HG03565 (cell line): ENCODE results near the gene CNTNAP5.

Experiments used
- ATAC-seq: cut with Tn5 transposase; IDR thresholded peaks from one replicate; pipeline ENCODE4 v1.9.1; 2021; ENCODE audit warnings: mild to moderate bottlenecking, moderate library complexity; ENCODE audit not compliant: unreplicated experiment

The CNTNAP5 gene

DNA sequence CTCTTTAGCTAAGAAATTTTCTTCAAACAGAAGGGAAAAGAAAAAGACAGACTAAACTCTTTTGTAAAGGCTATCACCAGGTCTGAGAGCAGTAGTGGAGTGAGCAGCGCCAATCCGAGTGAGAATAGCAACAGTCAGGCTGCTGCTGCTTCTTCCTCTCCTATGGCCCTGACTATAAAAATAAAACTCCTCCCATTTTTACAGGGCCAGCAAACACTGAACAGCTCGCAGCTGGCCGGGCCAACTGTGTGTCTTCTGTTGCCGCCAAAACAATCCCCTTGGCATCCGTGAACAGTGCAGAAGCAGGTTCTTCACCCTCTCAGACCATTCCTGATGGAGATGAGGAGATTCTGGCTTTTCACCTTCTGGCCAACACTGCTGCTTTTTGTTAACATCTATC is 124.5 kb downstream of the CNTNAP5 start:
- ATAC-seq: no peak

- no peak for ATAC-seq
Measured at GRCh38 chr2:124151691-124152090, 126.6 kb downstream of the CNTNAP5 start.

DNA sequence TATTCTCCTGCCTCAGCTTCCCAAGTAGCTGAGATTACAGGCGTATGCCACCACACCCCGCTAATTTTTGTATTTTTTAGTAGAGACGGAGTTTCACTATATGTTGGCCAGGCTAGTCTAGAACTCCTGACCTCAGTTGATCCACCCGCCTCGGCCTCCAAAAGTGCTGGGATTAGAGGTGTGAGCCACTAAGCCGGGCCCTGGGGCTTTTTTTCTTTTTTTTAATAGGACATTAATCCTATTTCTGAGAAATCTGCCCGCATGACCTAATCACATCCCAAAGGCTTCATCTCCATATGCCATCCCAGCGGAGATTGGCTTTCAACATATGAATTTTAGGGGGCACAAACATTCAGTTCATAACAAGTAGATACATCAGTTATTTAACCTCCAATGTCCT is 128.6 kb downstream of the CNTNAP5 start:
- no peak for ATAC-seq

- ATAC-seq: no peak
Measured at GRCh38 chr2:124159166-124159565, 134.1 kb downstream of the CNTNAP5 start.

- no peak for ATAC-seq
Measured at GRCh38 chr2:124161542-124161941, 136.5 kb downstream of the CNTNAP5 start.

DNA sequence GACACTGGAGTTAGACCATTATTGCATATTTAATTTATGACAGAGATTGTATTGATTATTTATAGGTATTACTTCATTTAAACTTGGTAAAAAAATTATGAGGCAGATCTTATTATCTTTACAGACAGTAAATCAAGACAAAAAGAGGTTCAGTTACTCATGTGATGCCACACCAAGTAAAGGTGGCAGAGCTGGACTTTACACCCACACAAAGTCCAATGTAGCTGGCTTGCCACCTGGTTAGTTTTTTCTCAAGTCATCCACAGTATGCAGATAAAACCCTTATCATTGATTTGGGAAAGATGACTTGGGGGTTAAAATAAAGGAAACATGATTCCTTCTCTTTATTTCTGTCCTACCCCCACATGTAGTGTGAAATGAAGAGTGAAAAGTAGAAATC is 137.2 kb downstream of the CNTNAP5 start:
- no peak for ATAC-seq

- no peak for ATAC-seq
Measured at GRCh38 chr2:124163840-124164239, 138.8 kb downstream of the CNTNAP5 start.

DNA sequence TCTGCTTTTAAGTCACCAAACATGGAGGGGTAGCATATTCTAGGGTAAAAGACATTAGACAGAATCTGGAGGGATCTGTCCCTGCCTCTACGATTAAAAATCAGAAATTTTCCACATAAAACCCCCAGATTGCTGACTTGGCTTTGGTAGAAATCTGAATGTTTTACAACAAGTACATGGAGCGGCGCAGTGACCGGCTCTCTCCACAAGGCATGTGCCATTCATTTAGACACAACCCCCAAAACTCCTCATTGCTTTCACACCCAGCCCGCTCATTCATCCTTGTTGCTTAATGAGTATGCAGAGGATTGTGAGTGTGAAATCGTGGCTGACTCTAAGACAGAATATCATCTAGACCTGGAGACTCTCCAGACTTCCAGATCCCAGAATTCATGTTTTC is 140.6 kb downstream of the CNTNAP5 start:
- ATAC-seq: no peak

DNA sequence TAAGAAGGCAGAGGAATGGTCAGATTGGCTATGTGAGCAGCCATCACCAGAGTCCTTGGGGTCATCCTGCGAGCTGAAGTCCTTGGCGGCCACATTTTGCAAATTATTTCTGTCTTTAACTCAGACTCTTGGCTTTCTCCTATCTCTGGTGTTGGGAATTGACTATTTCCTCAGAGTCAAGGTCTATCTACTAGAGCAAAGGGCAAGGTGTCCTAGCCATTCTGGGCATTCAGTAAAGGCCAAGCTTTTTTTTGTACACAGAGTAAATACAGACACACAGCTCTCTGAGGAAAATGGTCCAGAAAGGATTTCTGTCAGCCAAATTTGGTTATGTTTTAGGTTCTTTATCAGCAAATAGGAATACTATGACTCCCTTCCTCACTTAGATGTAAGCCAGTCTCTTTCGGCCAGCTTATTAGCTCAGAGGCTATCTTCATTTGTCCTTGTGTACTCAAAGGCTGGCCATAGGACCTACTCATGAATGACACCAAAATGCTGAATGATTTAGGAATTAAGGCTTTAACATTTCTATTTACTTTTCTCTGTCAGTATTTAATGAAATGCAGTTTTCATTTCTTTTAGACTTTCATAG is 146.5 kb downstream of the CNTNAP5 start:
- no peak for ATAC-seq

DNA sequence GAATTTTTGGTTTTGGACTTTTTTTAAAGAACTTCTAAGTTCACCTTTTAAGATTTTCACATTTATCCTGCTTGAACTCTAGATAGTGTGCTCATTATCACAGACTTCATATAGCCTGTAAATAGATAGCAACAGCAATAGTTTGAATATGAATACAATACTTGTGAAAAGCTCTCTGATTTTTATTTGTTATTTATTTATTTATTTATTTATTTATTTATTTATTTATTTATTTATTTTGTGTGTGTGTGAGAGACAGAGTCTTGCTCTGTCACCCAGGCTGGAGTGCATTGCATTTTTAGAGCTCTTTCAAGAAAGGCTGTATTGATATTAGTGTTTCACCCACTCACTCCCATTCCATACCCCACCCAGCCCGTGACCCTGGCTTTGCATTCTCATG is 153.6 kb downstream of the CNTNAP5 start:
- no peak for ATAC-seq

DNA sequence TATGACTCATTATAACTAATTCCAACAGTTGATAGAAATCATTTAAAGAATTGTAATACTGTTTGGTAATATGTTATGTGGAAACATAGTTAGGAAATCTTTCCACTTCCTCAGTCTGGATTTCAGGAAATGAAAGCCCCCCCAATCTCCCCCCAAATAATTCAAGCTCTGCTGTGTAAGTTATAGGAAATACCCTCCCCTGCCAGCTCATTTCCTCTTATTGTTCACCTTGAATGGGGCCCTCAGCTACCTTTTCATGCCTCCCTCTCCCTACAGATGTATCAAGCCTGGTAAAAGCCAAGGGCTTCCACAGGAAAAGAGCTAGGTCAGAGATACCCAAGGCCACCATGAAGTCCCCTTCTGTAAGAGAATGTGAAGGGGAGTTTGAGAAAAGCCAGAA is 155.5 kb downstream of the CNTNAP5 start:
- no peak for ATAC-seq

- ATAC-seq: no peak
Measured at GRCh38 chr2:124186801-124187200, 161.7 kb downstream of the CNTNAP5 start.

- ATAC-seq: no peak
Measured at GRCh38 chr2:124187948-124188347, 162.9 kb downstream of the CNTNAP5 start.

DNA sequence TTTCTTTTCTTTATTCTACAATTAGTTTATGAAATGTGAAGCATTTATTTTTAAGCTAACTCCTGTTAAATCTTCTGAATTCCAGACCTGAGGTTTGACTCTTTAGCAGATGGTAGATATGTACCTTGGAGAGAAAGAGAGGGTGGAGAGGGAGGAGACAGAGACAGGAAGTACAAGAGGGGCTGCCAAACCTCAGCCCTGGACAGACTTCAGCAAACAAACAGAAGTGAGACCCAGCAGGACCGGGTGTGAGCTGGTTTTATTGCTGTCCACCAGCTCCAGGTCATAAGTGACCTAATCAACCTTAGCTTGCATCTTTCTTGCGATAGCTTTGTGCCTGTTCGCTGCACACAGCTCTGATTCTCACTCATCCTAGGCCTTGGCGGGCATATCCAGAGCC is 168.6 kb downstream of the CNTNAP5 start:
- no peak for ATAC-seq

DNA sequence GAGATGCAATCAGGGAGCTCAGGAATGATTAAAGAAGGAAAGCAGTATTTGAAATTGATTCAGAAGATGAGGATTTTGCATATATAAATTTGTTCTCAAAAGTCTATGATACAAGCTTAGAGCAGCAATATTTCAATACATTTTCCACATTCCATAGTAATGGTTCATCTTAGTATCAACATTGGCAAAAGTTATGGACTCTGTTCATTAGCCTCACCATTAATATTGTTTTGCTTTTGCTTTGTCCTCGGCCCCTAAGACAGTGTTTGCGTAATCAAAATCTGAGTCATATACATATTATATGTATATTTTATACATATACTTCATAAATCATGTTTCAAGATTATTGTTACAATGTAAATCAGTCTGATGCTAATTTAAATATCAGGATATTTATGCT is 176.6 kb downstream of the CNTNAP5 start:
- no peak for ATAC-seq

DNA sequence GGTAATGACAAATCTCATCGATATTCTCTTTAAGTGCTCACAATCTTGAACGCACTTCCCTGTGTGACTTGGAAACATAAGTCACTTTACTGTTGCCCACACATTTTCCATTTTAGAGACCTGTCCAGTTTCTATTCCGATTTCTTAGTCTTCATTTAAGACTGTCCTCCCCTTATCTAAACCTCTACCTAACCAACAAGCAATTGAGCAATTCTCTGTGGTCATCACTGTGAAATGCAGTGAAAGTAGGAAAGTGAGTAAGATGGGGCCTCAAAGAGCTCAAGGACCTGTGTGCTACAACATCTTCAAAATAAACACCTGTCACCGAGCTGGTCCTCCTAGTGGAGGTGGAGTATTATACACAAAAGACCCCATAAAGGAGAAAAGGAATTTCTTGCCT is 184.4 kb downstream of the CNTNAP5 start:
- no peak for ATAC-seq

DNA sequence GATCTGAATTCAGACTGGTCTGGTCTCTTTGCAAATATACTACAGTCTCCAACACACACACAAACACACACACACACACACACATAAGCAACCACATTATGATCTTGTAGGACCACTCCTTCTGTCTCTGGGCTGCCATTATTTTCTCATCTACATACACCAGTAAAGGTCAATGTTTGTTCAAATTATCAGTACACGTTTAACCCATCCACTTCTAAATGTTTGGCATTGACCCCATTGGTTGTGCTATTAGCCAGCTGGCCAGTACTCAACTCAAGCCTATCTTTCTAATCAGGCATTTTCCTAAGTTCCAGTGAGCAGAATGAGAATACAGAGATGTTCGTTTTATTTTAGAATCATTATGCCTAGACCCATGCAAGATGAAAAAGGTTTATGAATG is 186.4 kb downstream of the CNTNAP5 start:
- ATAC-seq: no peak

- no peak for ATAC-seq
Measured at GRCh38 chr2:124213977-124214587, 189.0 kb downstream of the CNTNAP5 start.

GRCh38 chr2:124246170-124246569 is 221.1 kb downstream of the CNTNAP5 start:
- ATAC-seq: no peak

- no peak for ATAC-seq
Measured at GRCh38 chr2:124248386-124248785, 223.3 kb downstream of the CNTNAP5 start.

- ATAC-seq: no peak
Measured at GRCh38 chr2:124250433-124250832, 225.3 kb downstream of the CNTNAP5 start.

DNA sequence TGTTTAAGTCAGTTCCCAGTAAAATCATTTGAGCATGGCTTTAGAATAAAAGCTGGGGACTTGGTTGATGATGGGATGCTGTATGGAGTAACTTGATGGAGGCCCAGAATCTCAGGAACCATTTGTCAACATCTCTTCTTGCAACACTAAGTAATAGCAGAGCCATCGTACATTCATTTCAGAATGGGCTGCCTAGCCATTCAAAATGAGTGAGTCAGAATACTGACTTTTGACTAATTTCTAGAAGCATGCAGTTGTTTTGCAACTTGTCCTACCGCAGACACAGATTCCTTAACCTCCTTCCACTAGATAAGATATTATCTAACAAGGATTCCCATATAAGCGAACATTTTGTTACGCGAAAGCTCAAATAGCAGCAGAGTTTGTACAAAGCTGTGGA is 229.5 kb downstream of the CNTNAP5 start:
- ATAC-seq: no peak

GRCh38 chr2:124257120-124257519 is 232.0 kb downstream of the CNTNAP5 start:
- ATAC-seq: no peak
